Mucosa of stomach (tissue), 1 donor: Measurements from ENCODE around the gene HIBADH.

ENCODE experiments used
- H3K27me3 ChIP-seq: one replicate; pipeline ENCODE4 v1.7.0; 2013; ENCODE audit warnings: mild to moderate bottlenecking, low read length; ENCODE audit not compliant: control insufficient read depth, insufficient read depth
- H3K36me3 ChIP-seq: one replicate; pipeline ENCODE4 v1.7.0; 2013; ENCODE audit warnings: low read length; ENCODE audit not compliant: control insufficient read depth, insufficient read depth
- H3K4me1 ChIP-seq: one replicate; pipeline ENCODE4 v1.7.0; 2013; ENCODE audit warnings: mild to moderate bottlenecking, low read length; ENCODE audit not compliant: control insufficient read depth, insufficient read depth
- H3K4me3 ChIP-seq: one replicate; pipeline ENCODE4 v1.7.0; 2013; ENCODE audit warnings: low read length
- H3K9ac ChIP-seq: one replicate; pipeline ENCODE4 v1.7.0; 2013; ENCODE audit warnings: mild to moderate bottlenecking, low read length, moderate library complexity
- H3K9me3 ChIP-seq: one replicate; pipeline ENCODE4 v1.7.0; 2013; ENCODE audit warnings: mild to moderate bottlenecking, low read length, moderate library complexity; ENCODE audit not compliant: control insufficient read depth
- donor health status: Pancreatic carcinoma.

Gene HIBADH

GRCh38 chr7:27662490-27663205, at the start of gene HIBADH:
TSS of gene HIBADH (minus strand) at chr7:27662883. CDS start at chr7:27662788, 95 bp downstream.
- peak within 1 kb of the TSS; percentile 91 for H3K9ac ChIP-seq
- H3K27me3 ChIP-seq, result no peaks in the 10 kb centered on the region
- H3K9me3 ChIP-seq, result no peaks in the 10 kb centered on the region
- H3K4me1 ChIP-seq, result peaks cover 17% of the 10 kb centered on the region
- H3K4me3 ChIP-seq, result peak within 1 kb of the TSS; percentile 83
- H3K36me3 ChIP-seq, result no peaks in the 10 kb centered on the region

GRCh38 chr7:27712217-27712616, 49.5 kb upstream of the HIBADH start:
- Histone ChIP-seq H3K4me3 (no peak overlapping the region), H3K9me3 (no peaks in the 10 kb centered on the region), H3K9ac (no peak overlapping the region), H3K36me3 (no peaks in the 10 kb centered on the region), H3K27me3 (no peaks in the 10 kb centered on the region), H3K4me1 (peaks cover 9% of the 10 kb centered on the region)

- Histone ChIP-seq H3K4me3 (no peak overlapping the region), H3K4me1 (no peaks in the 10 kb centered on the region), H3K36me3 (no peaks in the 10 kb centered on the region), H3K27me3 (no peaks in the 10 kb centered on the region), H3K9ac (no peak overlapping the region), H3K9me3 (no peaks in the 10 kb centered on the region)
Observed at GRCh38 chr7:27709137-27710075, 46.7 kb upstream of the HIBADH start.

- no peak overlapping the region for H3K9ac ChIP-seq
- H3K9me3 ChIP-seq, result no peaks in the 10 kb centered on the region
- H3K27me3 ChIP-seq, result no peaks in the 10 kb centered on the region
- H3K36me3 ChIP-seq, result no peaks in the 10 kb centered on the region
- no peaks in the 10 kb centered on the region for H3K4me1 ChIP-seq
- no peak overlapping the region for H3K4me3 ChIP-seq
Observed at GRCh38 chr7:27708485-27708884, 45.8 kb upstream of the HIBADH start.

- H3K4me3 ChIP-seq, result no peak overlapping the region
- H3K4me1 ChIP-seq, result no peaks in the 10 kb centered on the region
- H3K27me3 ChIP-seq, result no peaks in the 10 kb centered on the region
- no peaks in the 10 kb centered on the region for H3K9me3 ChIP-seq
- H3K36me3 ChIP-seq, result no peaks in the 10 kb centered on the region
- no peak overlapping the region for H3K9ac ChIP-seq
Observed at GRCh38 chr7:27705200-27705594, 42.5 kb upstream of the HIBADH start.

GRCh38 chr7:27704422-27705199, 41.9 kb upstream of the HIBADH start:
- Histone ChIP-seq H3K4me1 (no peaks in the 10 kb centered on the region), H3K9me3 (no peaks in the 10 kb centered on the region), H3K36me3 (no peaks in the 10 kb centered on the region), H3K9ac (no peak overlapping the region), H3K4me3 (no peak overlapping the region), H3K27me3 (no peaks in the 10 kb centered on the region)

GRCh38 chr7:27703181-27703580, 40.5 kb upstream of the HIBADH start:
- peaks cover 4% of the 10 kb centered on the region for H3K4me1 ChIP-seq
- H3K4me3 ChIP-seq, result no peak overlapping the region
- H3K9ac ChIP-seq, result no peak overlapping the region
- H3K36me3 ChIP-seq, result no peaks in the 10 kb centered on the region
- no peaks in the 10 kb centered on the region for H3K27me3 ChIP-seq
- no peaks in the 10 kb centered on the region for H3K9me3 ChIP-seq

- no peaks in the 10 kb centered on the region for H3K9me3 ChIP-seq
- H3K27me3 ChIP-seq, result no peaks in the 10 kb centered on the region
- H3K4me3 ChIP-seq, result no peak overlapping the region
- peaks cover 4% of the 10 kb centered on the region for H3K4me1 ChIP-seq
- H3K36me3 ChIP-seq, result no peaks in the 10 kb centered on the region
- H3K9ac ChIP-seq, result no peak overlapping the region
Observed at GRCh38 chr7:27700501-27700900, 37.8 kb upstream of the HIBADH start.

- Histone ChIP-seq H3K4me1 (peaks cover 4% of the 10 kb centered on the region), H3K9me3 (no peaks in the 10 kb centered on the region), H3K9ac (no peak overlapping the region), H3K36me3 (no peaks in the 10 kb centered on the region), H3K4me3 (no peak overlapping the region), H3K27me3 (no peaks in the 10 kb centered on the region)
Observed at GRCh38 chr7:27699751-27700150, 37.1 kb upstream of the HIBADH start.

- Histone ChIP-seq H3K9me3 (no peaks in the 10 kb centered on the region), H3K9ac (no peak overlapping the region), H3K27me3 (no peaks in the 10 kb centered on the region), H3K4me1 (peaks cover 4% of the 10 kb centered on the region), H3K4me3 (no peak overlapping the region), H3K36me3 (no peaks in the 10 kb centered on the region)
Observed at GRCh38 chr7:27697861-27698430, 35.3 kb upstream of the HIBADH start.

GRCh38 chr7:27695096-27695495, 32.4 kb upstream of the HIBADH start:
- H3K27me3 ChIP-seq, result no peaks in the 10 kb centered on the region

More at GRCh38 chr7:27695096-27695495, 32.4 kb upstream of the HIBADH start:
- H3K4me1 ChIP-seq, result peaks cover 4% of the 10 kb centered on the region
- no peak overlapping the region for H3K9ac ChIP-seq
- H3K9me3 ChIP-seq, result no peaks in the 10 kb centered on the region
- H3K4me3 ChIP-seq, result no peak overlapping the region
- H3K36me3 ChIP-seq, result no peaks in the 10 kb centered on the region
